HFF-Myc (cell line): ENCODE data around the gene OBP2B.
"Not testable (repeated sequence)": the region's sequence is repeated elsewhere in the genome, so short reads cannot be mapped to it uniquely, and the experiment has no call there.

ENCODE experiments used
- DNase-seq: peaks from one replicate; pipeline ENCODE4 v3.0.0-alpha.2; 2011; ENCODE audit warnings: low read depth; ENCODE audit errors: extremely low read depth
- H3K4me3 ChIP-seq: replicated peaks from 2 replicates; pipeline ENCODE4 v1.5.1; 2011; ENCODE audit warnings: low read depth, mild to moderate bottlenecking, control low read depth, low read length
- CTCF ChIP-seq: IDR thresholded peaks from 2 replicates; pipeline ENCODE4 v1.5.1; 2012; ENCODE audit warnings: mild to moderate bottlenecking, low read depth, low read length, control low read depth; ENCODE audit errors: missing control alignments

OBP2B gene

GRCh38 chr9:133210609-133211008 lies 1.6 kb upstream of the OBP2B start:
- no peak overlapping the region for H3K4me3 ChIP-seq
- no peak for DNase-seq
- TF ChIP-seq CTCF = no peak

GRCh38 chr9:133210202-133210532 lies 1.1 kb upstream of the OBP2B start:
- H3K4me3 ChIP-seq = no peak overlapping the region
- no peak for DNase-seq
- TF ChIP-seq CTCF = no peak

- H3K4me3 ChIP-seq, DNase-seq: not testable (repeated sequence)
Measured at GRCh38 chr9:133209327-133210201, 514 bp upstream of the OBP2B start.

GRCh38 chr9:133208171-133208879 lies 725 bp downstream of the OBP2B start:
- H3K4me3 ChIP-seq, DNase-seq: not testable (repeated sequence)

GRCh38 chr9:133207540-133208170 lies 1.4 kb downstream of the OBP2B start:
- H3K4me3 ChIP-seq = no peak overlapping the region
- TF ChIP-seq CTCF = no peak
- no peak for DNase-seq

- no peak for TF ChIP-seq CTCF
- H3K4me3 ChIP-seq = no peak overlapping the region
- no peak for DNase-seq
Measured at GRCh38 chr9:133207021-133207531, 2.0 kb downstream of the OBP2B start.

- no peak for DNase-seq
- TF ChIP-seq CTCF = no peak
Measured at GRCh38 chr9:133205996-133206931, 2.8 kb downstream of the OBP2B start.

GRCh38 chr9:133205481-133205887 lies 3.6 kb downstream of the OBP2B start:
- not testable (repeated sequence) for DNase-seq, H3K4me3 ChIP-seq

More at GRCh38 chr9:133205996-133206931, 2.8 kb downstream of the OBP2B start:
- no peak overlapping the region for H3K4me3 ChIP-seq
